A549 (cell line): Measurements from ENCODE around the gene UQCR11.

Experiments used
- EP300 ChIP-seq, 2 experiments: fragments of >200 bp; sonication (Bioruptor Twin); formaldehyde crosslinking; IDR thresholded peaks; 2 replicates in 1 of 2; 3 replicates in 1 of 2; pipeline ENCODE4 v1.6.1; 2016 to 2017
- TF ChIP-seq, protein P1 (sequence below): fragments of >200 bp; sonication (Bioruptor Twin); formaldehyde crosslinking; IDR thresholded peaks from 3 replicates; pipeline ENCODE4 v1.5.1; 2016

GRCh38 chr19:1619094-1619439 lies 13.8 kb upstream of the UQCR11 start:
- TF ChIP-seq, protein P1, sequence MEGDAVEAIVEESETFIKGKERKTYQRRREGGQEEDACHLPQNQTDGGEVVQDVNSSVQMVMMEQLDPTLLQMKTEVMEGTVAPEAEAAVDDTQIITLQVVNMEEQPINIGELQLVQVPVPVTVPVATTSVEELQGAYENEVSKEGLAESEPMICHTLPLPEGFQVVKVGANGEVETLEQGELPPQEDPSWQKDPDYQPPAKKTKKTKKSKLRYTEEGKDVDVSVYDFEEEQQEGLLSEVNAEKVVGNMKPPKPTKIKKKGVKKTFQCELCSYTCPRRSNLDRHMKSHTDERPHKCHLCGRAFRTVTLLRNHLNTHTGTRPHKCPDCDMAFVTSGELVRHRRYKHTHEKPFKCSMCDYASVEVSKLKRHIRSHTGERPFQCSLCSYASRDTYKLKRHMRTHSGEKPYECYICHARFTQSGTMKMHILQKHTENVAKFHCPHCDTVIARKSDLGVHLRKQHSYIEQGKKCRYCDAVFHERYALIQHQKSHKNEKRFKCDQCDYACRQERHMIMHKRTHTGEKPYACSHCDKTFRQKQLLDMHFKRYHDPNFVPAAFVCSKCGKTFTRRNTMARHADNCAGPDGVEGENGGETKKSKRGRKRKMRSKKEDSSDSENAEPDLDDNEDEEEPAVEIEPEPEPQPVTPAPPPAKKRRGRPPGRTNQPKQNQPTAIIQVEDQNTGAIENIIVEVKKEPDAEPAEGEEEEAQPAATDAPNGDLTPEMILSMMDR = no peak
- TF ChIP-seq EP300 (IDR thresholded peaks at IDR 0.05) = no peak
